GM19240 (cell line): ENCODE measurements around the gene KRT1.

Source experiments
- DNase-seq: peaks from one replicate; pipeline ENCODE4 v3.0.0; 2011; ENCODE audit warnings: low spot score; ENCODE audit not compliant: insufficient read length

The KRT1 gene

DNA sequence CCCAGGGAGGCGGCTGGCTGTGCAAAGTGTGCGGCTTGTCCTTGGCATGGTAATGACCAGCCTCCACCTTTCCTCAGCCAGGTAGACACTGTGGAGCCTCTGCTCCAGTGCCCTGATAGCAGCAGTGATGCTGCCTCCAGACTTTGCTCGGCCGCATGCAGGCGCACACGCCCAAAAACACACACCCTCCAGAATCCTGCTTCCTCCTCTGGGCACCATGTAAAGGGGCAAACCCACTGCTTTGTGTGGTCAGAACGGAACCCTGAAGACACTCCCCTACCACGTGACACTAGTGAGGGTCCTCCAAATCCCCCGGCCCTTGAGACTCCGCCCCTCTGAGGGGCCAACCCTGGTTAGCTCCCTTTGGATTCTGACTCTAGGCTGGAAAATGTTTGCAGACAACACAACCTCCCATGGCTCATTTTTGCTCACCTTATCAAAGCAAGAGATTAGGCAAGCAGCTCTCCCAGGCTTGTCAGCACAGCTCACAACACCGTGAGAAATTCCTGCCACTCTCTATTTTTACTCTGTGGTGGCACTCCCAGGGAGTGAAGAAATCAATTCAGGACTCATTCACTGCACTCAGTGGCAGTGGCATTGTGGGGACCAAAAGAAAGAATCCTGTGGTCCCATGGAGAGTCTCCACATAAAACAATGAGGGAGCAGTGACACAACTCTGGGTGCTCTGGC is 18.6 kb upstream of the KRT1 start:
- no peak for DNase-seq

DNA sequence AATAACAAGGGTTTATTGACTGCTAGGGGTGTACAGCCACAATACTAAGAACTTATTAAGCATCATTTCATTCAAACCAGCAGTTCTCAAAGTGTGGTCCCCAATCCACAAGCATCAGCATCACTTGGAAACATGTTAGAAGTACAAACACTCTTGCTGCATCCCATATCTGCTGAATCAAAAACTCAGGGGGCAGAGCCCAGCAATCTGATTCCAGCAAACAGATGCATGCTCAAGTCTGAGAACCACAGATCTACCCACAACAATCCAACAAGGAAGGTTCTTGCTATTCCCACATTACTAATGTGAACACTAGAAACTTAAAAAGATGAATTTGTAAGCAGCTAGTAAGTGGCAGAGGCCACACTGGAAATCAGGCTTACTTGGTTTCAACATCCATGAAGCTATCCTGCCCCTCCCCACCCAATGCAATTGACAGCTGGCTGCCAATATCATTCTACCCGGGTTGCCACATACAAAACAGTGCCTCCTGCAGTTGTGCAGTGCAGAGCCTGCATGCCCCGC is 16.9 kb upstream of the KRT1 start:
- DNase-seq: no peak

GRCh38 chr12:52696588-52696987 is 16.4 kb upstream of the KRT1 start:
- no peak for DNase-seq

GRCh38 chr12:52695039-52695438 is 14.8 kb upstream of the KRT1 start:
- no peak for DNase-seq

DNA sequence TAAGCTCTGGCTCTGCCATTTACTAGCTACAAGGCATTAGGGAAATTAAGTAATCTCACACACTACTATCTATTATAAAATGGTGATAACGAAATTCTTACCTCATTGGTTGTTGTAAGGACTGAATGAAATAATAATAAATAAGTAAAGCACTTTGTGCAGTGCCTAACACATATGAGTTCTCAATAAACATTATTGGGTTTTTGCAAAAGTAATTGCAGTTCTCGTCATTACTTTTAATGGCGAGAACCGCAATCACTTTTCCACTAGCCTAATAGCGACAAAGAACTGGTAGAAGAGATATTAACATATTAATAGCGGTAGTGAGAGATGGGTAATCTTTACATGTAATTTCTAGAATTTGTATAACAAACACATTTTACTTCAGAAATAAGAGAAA is 13.9 kb upstream of the KRT1 start:
- no peak for DNase-seq

- no peak for DNase-seq
These were observed 13.1 kb upstream of the KRT1 start for GRCh38 chr12:52693261-52693660.

DNA sequence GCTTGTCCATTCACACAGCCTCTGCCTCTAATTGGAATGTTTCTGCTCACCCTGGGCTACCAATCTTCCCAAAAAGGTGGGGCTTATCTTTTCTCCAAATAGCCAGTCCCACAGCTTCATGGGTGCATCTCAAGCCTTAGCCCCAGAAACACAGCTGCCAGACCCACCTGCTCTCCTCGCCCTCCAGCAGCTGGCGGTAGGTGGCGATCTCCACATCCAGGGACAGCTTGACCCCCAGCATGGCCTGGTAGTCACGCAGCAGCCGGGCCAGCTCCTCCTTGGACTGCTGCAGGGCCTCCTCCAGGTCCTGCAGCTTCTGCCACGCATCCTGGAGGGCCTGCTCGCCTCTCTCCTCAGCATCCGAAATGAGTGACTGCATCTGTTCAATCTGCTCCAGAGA is 12.0 kb upstream of the KRT1 start:
- DNase-seq: no peak

- no peak for DNase-seq
These were observed 11.6 kb upstream of the KRT1 start for GRCh38 chr12:52691841-52692150.

DNA sequence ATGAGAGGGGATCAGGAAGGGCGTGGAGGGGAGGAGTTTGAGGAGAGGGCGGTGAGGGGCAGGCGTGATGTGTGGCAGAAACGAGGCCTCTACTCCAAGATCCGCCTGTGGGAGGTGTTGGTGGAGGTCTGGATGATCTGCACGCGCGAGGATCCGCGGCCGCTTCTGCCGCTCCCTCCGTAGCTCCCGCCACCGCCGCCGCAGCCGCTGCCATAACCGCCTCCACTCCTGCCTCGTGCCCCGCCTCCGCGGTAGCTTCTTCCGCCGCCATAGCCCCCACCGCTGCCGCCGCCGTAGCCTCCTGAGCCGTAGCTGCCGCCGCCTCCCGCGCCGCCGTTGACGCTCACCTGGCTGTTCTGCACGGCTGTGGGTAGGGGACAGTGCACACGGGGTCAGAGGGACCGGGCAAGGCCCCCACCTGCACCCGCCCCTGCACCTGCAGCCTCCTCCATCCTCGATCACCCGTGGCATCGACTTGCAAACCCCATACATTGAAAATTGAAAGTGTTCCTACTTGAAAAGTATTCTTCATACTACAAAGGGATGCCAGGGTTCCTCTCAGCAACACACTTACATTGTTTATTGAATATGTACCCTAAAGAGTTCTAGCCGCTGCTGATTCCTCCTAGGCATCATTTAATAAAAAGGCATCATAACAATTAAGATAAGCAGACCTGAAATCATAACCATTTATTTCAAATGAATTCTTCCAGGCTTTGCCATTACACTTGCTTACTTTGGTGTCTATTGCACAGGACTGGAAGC is 11.1 kb upstream of the KRT1 start:
- no peak for DNase-seq

DNA sequence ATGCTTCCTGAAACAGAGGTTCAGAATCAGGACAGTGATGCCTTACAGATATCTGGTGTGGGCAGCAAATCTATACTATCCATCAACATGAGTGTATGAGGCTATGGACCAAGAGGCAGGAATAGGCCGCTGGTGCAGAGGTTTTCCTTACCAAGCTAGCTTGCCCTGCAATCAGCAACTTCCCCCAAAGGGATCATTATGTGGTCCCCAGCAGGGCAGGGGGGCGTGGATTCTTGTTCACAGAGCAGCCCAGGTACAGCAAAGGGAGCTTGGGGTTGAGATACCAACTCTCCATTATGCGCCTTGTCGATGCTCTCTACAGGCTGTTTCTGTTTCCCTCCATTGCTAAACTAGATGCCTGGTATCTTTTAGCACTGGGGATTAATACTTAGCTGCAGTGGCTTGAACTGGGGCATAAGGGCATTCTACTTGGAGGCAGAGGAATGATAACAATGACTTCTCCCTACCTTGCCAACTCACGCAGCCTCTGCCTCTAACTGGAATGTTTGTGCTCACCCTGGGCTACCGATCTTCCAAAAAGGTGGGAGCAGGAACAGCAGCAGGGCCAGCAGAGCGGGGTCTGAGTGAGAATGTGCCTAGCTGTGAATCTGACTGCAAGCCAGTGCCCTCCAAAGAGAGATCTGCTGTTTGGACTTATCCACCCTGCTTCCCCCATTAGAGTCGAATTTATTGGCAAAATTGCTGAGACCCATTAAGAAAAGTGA is 10.3 kb upstream of the KRT1 start:
- DNase-seq: no peak

DNA sequence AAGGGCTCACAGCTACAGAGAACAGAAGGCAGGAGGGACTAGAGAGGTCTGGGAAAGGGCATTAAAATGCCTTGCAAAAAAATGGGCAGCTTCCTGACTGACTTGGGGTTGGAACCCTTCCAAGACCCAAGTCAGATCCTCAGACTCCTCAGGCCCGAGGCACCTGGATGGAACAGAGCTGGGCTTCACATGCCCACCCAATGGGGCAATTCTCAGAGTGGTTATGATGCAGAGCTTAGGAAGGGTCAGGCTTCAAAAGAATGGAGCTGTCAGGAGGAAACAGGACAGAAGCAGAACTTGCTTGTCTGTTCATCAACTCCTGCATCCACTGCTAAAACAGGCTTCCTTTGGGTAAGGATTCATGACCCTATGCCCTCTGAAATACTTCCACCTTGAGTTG is 9.7 kb upstream of the KRT1 start:
- no peak for DNase-seq

- no peak for DNase-seq
These were observed 9.0 kb upstream of the KRT1 start for GRCh38 chr12:52689239-52689638.

- DNase-seq: no peak
These were observed 8.3 kb upstream of the KRT1 start for GRCh38 chr12:52688481-52688880.

- DNase-seq: no peak
These were observed 7.5 kb upstream of the KRT1 start for GRCh38 chr12:52687497-52688385.

- DNase-seq: no peak
These were observed 6.7 kb upstream of the KRT1 start for GRCh38 chr12:52686756-52687487.

- no peak for DNase-seq
These were observed 5.9 kb upstream of the KRT1 start for GRCh38 chr12:52686063-52686462.

DNA sequence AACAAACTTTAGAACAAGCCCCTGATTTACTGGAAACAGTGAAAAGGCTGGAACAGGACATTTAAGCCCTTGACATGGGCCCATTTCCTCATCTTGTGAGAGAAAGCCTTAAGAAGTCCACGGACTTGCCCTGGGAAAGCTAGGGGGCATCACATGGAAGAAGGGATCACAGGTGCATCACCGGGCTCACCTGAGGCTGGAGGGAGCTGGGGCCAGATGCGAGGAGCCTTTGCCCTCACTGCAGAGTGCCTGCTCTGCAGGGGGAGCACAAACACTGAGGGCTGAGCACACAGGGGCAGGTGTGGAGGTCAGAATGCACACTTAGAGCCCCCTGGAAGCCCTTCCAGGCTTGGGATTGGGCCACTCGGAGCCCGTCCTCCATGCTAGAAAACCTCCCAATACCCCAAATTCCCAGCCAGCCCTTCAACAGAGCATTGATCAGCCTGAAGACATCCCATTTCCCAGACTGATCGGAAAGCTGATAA is 5.2 kb upstream of the KRT1 start:
- no peak for DNase-seq

GRCh38 chr12:52684431-52684830 is 4.2 kb upstream of the KRT1 start:
- no peak for DNase-seq

DNA sequence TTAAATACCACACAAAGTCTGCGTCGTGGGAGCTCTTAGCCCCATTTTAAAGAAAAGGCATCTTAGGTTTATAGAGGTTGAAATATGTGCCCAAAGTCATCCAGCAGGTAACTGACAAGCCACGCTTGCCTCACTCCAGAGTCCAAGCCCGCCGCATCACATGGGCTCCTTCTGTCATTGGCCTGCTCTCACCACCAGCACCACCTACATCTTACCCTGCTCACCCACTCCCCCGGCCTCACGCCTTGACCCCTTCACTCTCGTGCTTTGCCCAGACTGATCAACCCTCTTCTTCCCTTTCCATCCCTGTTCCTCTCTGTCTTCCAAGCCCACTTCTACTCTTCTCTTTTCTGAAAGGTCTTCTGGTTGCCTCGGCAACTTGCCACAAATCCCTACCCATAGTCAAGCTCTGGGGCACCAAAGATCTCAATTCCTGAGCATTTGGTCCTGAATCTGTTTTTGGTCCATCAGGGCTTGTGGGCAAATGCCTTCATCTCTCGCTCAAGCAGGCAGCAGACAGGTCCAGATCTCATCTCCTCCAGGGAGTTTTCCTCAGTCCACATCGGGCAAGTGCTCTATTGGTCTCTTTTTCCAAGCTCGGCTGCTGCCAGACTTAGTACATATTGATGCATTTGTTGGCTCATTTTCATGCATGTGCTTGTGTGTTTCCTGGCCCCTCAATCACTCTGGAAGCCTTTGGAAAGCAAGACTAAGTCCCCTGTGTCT is 3.5 kb upstream of the KRT1 start:
- DNase-seq: no peak
